B cell (primary cell): Measurements from ENCODE around the gene GADD45G.

Experiments used
- CTCF ChIP-seq: fragments of 200-600 bp; IDR thresholded peaks from one replicate; pipeline ENCODE4 v1.8.0; 2022; ENCODE audit warnings: antibody characterized with exemption, mild to moderate bottlenecking
- EZH2 ChIP-seq: IDR thresholded peaks from 2 replicates; pipeline ENCODE4 v1.6.1; 2012; ENCODE audit warnings: borderline replicate concordance, low read depth, mild to moderate bottlenecking, moderate library complexity, low read length; ENCODE audit not compliant: insufficient read depth, poor library complexity, severe bottlenecking

GRCh38 chr9:89597711-89598362 lies 7.0 kb upstream of the GADD45G start:
- TF ChIP-seq CTCF (peak; percentile 80), EZH2 (no peak)
